SK-N-SH treated with all-trans-retinoic acid at 6 μM for 48 hours (cell line): ENCODE measurements around the gene PEX5.
A peak's percentile ranks its signal among the peaks of the same experiment; 100 is the strongest.

Experiments
- ATAC-seq: fragments of 200-7000 bp; cut with Tn5 transposase; 3 replicates; pipeline ENCODE4 v1.9.1; 2020; ENCODE audit warnings: mild to moderate bottlenecking, moderate library complexity
- ARNTL ChIP-seq: fragments of 450-650 bp; formaldehyde crosslinking; IDR thresholded peaks from 2 replicates; pipeline ENCODE4 v1.5.0; 2020; ENCODE audit warnings: low read depth, mild to moderate bottlenecking, moderate library complexity, borderline replicate concordance
- BACH2 ChIP-seq: fragments of 250-450 bp; sonication (Bioruptor Pico); IDR thresholded peaks from 2 replicates; pipeline ENCODE4 v1.9.0; 2021; ENCODE audit warnings: mild to moderate bottlenecking, borderline replicate concordance
- CSDC2 ChIP-seq: fragments of 250-450 bp; sonication (Bioruptor Pico); IDR thresholded peaks from 2 replicates; pipeline ENCODE4 v1.5.0; 2020; ENCODE audit warnings: mild to moderate bottlenecking, moderate library complexity
- ESRRG ChIP-seq: fragments of 250-450 bp; sonication (Bioruptor Pico); IDR thresholded peaks from 2 replicates; pipeline ENCODE4 v1.6.1; 2021; ENCODE audit warnings: mild to moderate bottlenecking
- GLIS3 ChIP-seq: fragments of 250-450 bp; sonication (Bioruptor Pico); IDR thresholded peaks from 2 replicates; pipeline ENCODE4 v1.5.0; 2020; ENCODE audit warnings: mild to moderate bottlenecking, moderate library complexity
- ISL1 ChIP-seq: fragments of 250-450 bp; sonication (Bioruptor Pico); IDR thresholded peaks from 2 replicates; pipeline ENCODE4 v2.1.2; 2022; ENCODE audit warnings: mild to moderate bottlenecking, moderate library complexity
- OSR1 ChIP-seq: fragments of 250-450 bp; sonication (Bioruptor Pico); IDR thresholded peaks from 2 replicates; pipeline ENCODE4 v1.8.0; 2022; ENCODE audit warnings: moderate library complexity, mild to moderate bottlenecking, inconsistent platforms
- POU6F1 ChIP-seq: fragments of 250-450 bp; sonication (Bioruptor Pico); IDR thresholded peaks from 2 replicates; pipeline ENCODE4 v1.8.0; 2021; ENCODE audit warnings: low read depth, mild to moderate bottlenecking, moderate library complexity, borderline replicate concordance
- PPARA ChIP-seq: fragments of 250-450 bp; sonication (Bioruptor Pico); IDR thresholded peaks from 2 replicates; pipeline ENCODE4 v1.5.0; 2020; ENCODE audit warnings: mild to moderate bottlenecking, borderline replicate concordance
- RARB ChIP-seq: fragments of 250-450 bp; sonication (Bioruptor Pico); IDR thresholded peaks from 2 replicates; pipeline ENCODE4 v1.8.0; 2021; ENCODE audit warnings: mild to moderate bottlenecking, moderate library complexity
- TCF4 ChIP-seq: fragments of 250-450 bp; sonication (Bioruptor Pico); IDR thresholded peaks from 2 replicates; pipeline ENCODE4 v1.8.0; 2021; ENCODE audit warnings: mild to moderate bottlenecking, moderate library complexity, borderline replicate concordance
- TOX ChIP-seq: fragments of 250-450 bp; sonication (Bioruptor Pico); IDR thresholded peaks from 2 replicates; pipeline ENCODE4 v1.8.0; 2021; ENCODE audit warnings: mild to moderate bottlenecking, moderate library complexity, borderline replicate concordance
- ZC3H10 ChIP-seq: fragments of 250-450 bp; sonication (Bioruptor Pico); IDR thresholded peaks from 2 replicates; pipeline ENCODE4 v1.5.1; 2021; ENCODE audit warnings: mild to moderate bottlenecking, moderate library complexity
- ZFP3 ChIP-seq: fragments of 250-450 bp; sonication (Bioruptor Pico); IDR thresholded peaks from 2 replicates; pipeline ENCODE4 v1.5.0; 2020; ENCODE audit warnings: mild to moderate bottlenecking, moderate library complexity
- ZFP30 ChIP-seq: fragments of 450-650 bp; formaldehyde crosslinking; IDR thresholded peaks from 2 replicates; pipeline ENCODE4 v1.5.0; 2022; ENCODE audit warnings: mild to moderate bottlenecking, moderate library complexity
- ZNF8 ChIP-seq: fragments of 450-650 bp; formaldehyde crosslinking; IDR thresholded peaks from 2 replicates; pipeline ENCODE4 v1.5.0; 2020; ENCODE audit warnings: mild to moderate bottlenecking, moderate library complexity
- TF ChIP-seq, protein P1 (sequence below): fragments of 250-450 bp; sonication (Bioruptor Pico); IDR thresholded peaks from 2 replicates; pipeline ENCODE4 v1.5.1; 2020; ENCODE audit warnings: low read depth, mild to moderate bottlenecking, moderate library complexity
- TF ChIP-seq, protein P2 (sequence below): fragments of 250-450 bp; sonication (Bioruptor Pico); IDR thresholded peaks from 2 replicates; pipeline ENCODE4 v1.8.0; 2020; ENCODE audit warnings: mild to moderate bottlenecking, moderate library complexity, borderline replicate concordance
- TF ChIP-seq, protein P3 (sequence below): fragments of 250-450 bp; sonication (Bioruptor Pico); IDR thresholded peaks from 2 replicates; pipeline ENCODE4 v1.5.1; 2021; ENCODE audit warnings: mild to moderate bottlenecking, moderate library complexity

Gene PEX5

DNA sequence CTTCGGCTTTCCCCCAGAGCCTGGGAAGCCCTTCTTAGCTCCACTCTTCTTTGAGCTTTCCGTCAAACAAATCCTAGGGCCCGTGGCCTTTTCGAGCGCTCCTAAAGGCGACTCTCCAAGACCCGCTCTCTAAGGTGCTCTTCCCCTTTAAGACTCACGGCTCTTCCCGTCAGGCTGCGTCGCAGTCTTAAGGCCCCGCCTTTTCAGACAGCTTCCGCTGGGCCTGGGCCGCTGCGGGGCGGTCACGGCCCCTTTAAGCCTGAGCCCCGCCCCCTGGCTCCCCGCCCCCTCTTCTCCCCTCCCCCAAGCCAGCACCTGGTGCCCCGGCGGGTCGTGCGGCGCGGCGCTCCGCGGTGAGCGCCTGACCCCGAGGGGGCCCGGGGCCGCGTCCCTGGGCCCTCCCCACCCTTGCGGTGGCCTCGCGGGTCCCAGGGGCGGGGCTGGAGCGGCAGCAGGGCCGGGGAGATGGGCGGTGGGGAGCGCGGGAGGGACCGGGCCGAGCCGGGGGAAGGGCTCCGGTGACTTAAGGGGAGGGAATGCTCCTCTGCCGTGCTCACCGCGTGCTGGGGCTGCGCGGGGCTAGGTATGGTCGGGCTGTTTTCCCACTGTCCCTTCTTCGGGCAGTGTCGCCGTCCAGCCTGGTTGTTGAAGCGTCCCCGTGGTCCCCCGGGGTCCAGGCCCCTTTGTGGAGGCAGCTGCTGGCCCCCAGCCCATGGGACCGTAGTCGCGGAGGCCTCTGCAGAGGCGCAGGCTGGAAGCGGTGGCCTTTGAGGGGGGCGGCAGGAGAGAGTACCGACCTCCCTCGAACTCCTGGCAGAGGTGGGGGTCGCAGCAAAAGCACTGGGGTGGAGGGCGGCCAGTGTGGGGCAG is at the start of gene PEX5:
Gene PEX5 (plus strand): TSS at position 289 of the 870 bp plus-strand sequence. CDS start 692 bp downstream, outside the sequence.
- ATAC-seq: peak; percentile 97
- TF ChIP-seq BACH2 (CRISPR knock-in tag) (no peak), ZFP3 (CRISPR knock-in tag) (no peak), ZC3H10 (no peak), ZNF8 (no peak), GLIS3 (no peak), CSDC2 (CRISPR knock-in tag) (no peak), OSR1 (no peak), ARNTL (CRISPR knock-in tag) (no peak), ISL1 (CRISPR knock-in tag) (no peak), POU6F1 (CRISPR knock-in tag) (no peak)
- TF ChIP-seq, protein P1, sequence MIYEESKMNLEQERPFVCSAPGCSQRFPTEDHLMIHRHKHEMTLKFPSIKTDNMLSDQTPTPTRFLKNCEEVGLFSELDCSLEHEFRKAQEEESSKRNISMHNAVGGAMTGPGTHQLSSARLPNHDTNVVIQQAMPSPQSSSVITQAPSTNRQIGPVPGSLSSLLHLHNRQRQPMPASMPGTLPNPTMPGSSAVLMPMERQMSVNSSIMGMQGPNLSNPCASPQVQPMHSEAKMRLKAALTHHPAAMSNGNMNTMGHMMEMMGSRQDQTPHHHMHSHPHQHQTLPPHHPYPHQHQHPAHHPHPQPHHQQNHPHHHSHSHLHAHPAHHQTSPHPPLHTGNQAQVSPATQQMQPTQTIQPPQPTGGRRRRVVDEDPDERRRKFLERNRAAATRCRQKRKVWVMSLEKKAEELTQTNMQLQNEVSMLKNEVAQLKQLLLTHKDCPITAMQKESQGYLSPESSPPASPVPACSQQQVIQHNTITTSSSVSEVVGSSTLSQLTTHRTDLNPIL (CRISPR knock-in tag): no peak
- TF ChIP-seq, protein P2, sequence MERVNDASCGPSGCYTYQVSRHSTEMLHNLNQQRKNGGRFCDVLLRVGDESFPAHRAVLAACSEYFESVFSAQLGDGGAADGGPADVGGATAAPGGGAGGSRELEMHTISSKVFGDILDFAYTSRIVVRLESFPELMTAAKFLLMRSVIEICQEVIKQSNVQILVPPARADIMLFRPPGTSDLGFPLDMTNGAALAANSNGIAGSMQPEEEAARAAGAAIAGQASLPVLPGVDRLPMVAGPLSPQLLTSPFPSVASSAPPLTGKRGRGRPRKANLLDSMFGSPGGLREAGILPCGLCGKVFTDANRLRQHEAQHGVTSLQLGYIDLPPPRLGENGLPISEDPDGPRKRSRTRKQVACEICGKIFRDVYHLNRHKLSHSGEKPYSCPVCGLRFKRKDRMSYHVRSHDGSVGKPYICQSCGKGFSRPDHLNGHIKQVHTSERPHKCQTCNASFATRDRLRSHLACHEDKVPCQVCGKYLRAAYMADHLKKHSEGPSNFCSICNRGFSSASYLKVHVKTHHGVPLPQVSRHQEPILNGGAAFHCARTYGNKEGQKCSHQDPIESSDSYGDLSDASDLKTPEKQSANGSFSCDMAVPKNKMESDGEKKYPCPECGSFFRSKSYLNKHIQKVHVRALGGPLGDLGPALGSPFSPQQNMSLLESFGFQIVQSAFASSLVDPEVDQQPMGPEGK (CRISPR knock-in tag): no peak

DNA sequence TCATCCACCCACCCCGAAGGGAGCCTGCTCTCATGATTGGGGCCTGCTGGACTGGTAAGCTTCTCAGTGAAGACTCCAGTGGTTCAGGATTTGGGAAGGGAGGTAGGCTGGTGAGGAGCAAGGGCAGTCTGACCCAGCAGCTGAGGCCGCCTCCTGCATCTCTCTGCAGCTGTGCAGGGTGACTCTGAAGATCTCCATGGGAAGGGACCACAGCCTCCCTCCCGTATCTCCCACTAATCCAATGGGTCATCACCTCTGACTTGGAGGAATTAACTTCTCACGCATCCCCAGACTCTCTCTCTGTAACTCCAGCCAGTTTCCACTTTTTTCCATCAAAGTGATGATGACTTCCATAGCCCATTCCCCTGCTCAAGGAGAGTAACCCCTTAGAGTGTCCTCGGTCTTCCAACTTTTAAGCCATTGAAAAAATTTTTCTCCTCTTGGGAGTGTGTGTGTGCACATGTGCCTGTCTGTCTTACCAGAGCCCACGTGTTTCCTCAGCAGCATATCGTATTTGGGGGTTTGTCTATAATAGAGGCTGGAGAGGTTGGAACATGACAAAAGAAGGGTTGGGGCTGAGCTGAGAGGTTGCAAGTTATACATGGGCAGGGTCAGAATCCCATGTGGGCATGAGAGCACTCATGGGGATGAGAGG is 48.0 kb upstream of the PEX5 start:
- TF ChIP-seq, protein P3, sequence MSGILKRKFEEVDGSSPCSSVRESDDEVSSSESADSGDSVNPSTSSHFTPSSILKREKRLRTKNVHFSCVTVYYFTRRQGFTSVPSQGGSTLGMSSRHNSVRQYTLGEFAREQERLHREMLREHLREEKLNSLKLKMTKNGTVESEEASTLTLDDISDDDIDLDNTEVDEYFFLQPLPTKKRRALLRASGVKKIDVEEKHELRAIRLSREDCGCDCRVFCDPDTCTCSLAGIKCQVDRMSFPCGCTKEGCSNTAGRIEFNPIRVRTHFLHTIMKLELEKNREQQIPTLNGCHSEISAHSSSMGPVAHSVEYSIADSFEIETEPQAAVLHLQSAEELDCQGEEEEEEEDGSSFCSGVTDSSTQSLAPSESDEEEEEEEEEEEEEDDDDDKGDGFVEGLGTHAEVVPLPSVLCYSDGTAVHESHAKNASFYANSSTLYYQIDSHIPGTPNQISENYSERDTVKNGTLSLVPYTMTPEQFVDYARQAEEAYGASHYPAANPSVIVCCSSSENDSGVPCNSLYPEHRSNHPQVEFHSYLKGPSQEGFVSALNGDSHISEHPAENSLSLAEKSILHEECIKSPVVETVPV (CRISPR knock-in tag): no peak
- TF ChIP-seq ZC3H10 (no peak), ARNTL (CRISPR knock-in tag) (no peak), BACH2 (CRISPR knock-in tag) (no peak)

DNA sequence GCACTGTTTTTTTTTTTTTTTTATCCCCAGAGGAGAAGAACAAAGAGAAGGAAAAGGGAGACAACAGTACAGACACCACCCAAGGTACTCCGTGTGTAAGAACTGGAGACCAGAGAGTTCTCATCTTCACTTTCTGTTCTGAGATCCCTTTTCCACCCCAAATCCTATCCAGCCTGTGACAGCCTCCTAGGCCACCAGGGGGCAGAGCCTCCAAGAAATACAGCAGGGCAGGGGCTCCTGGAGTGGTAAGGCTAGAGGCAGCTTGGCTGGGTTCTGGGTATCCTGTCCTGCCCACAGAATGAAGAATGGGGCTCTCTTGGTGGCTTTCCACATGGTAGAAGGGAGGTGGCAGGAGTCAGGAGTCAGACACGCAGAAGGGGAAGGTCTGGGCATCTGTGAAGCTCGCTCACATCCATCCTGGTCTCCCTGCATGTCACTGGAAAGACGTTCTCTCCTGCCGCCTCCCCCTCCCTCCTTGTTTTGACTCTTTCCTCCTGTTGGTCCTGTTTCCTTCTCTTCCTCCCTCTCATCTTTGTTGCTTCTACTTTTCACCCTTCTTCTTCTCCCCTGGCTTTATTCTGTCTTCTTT is 47.3 kb upstream of the PEX5 start:
- ATAC-seq: peak; percentile 91
- TF ChIP-seq CSDC2 (CRISPR knock-in tag) (no peak), ZC3H10 (no peak), ESRRG (no peak), ISL1 (CRISPR knock-in tag) (no peak), OSR1 (no peak), RARB (CRISPR knock-in tag) (no peak), PPARA (no peak), TCF4 (CRISPR knock-in tag) (no peak), ARNTL (CRISPR knock-in tag) (no peak), POU6F1 (CRISPR knock-in tag) (no peak), GLIS3 (no peak), ZFP30 (CRISPR knock-in tag) (no peak), TOX (CRISPR knock-in tag) (no peak), BACH2 (CRISPR knock-in tag) (no peak)
- TF ChIP-seq, protein P3 (CRISPR knock-in tag): no peak
- TF ChIP-seq, protein P1 (CRISPR knock-in tag): no peak

More for the DNA sequence above, 48.0 kb upstream of the PEX5 start:
- ATAC-seq: no peak
